NCI-H1417 (cell line): ENCODE data around the gene CDC34.
A peak's percentile ranks its signal among the peaks of the same experiment; 100 is the strongest.

ENCODE experiments used
- DNase-seq, 3 experiments: peaks; one replicate each; lab custom pipeline; 2025; lab: John Stamatoyannopoulos, UW

CDC34 gene

DNA sequence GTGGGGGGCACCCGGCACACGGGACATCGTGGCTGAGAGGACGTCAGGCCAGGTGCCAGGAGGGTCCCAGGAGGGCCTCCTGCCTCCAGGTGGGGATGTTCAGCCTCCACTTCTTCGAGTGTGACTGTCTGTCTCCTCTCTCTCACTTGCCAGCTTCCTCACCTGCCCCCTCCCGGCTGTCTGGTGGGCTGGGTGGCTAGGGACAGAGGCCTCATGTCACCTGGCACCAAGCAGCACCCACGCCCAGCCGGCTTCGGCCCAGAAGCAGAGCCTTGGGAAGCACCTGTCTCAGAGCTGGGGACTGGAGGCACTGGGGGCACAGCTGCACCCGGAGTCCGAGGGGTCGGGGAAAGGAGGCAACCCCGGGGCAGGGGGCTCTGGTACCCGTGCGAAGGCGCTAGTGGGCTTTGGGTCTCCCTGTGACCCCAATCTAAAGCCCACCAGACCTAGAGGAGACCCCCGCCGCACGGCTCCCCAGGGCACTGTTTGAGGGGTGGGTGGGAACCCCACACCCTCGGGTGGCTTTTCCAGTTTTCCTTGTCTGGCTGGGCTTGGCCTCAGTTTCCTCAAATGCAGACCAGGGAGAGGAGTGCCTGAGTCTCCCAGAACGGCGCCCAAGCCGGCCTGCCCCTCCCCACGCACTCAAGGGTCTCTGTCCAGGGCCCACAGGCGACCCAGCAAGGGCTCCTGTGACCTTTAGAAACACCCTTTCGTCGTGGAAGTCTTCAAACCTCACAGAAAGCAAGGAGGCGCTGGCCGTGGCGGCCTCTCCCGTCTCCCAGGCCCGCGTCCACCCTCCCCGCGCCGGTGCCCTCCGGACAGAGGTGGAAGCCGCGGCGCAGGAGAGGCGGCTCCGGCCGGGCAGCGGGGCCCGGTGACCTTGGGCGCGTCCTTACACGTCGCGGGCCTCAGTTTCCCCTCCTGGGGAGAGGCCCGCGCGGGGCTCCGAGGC, 57.5 kb downstream of the CDC34 start:
- peak; percentile 33 to 91 (median 88) for DNase-seq

GRCh38 chr19:589693-590395, 58.3 kb downstream of the CDC34 start, which contains the start of gene HCN2:
Gene HCN2, plus strand, starts transcription at chr19:589881. Its CDS starts 65 bp downstream, at chr19:589946.
- no peak for DNase-seq

DNA sequence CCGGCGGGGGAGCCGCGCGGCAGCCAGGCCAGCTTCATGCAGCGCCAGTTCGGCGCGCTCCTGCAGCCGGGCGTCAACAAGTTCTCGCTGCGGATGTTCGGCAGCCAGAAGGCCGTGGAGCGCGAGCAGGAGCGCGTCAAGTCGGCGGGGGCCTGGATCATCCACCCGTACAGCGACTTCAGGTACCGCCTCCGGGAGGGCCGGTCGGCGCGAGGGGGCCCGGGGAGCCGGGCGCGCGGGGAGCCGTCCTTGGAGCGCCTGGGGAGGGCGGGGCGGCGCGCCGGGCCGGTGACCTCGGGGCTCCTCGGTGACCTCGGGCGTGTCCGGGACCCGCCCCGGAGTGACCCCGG, 58.8 kb downstream of the CDC34 start:
- DNase-seq, result peak; percentile 31 to 69 (median 61)

GRCh38 chr19:590750-591098, 59.2 kb downstream of the CDC34 start:
- DNase-seq, result no peak

GRCh38 chr19:591099-591958, 59.8 kb downstream of the CDC34 start:
- DNase-seq, result no peak
